HL-60/S4 treated with retinoic acid at 250 ng/mL for 4 days and 3 days (cell line): ENCODE results near the gene SUN1.

Source experiments
- in situ Hi-C: fragments of 300-500 bp; cut with MboI; formaldehyde crosslinking; loops from 2 replicates; pipeline ENCODE4 v1.7.0; 2022; ENCODE audit warnings: low sequenced_read_pairs

The SUN1 gene

GRCh38 chr7:875476-876076 is 43.3 kb downstream of the SUN1 start:
- in situ Hi-C loops: no loop called here

- in situ Hi-C loops: no loop called here
Measured at GRCh38 chr7:876077-876971, 44.0 kb downstream of the SUN1 start, which contains the start of gene GET4. Gene GET4, plus strand, starts transcription at chr7:876554. Its CDS starts 92 bp downstream, at chr7:876646.

- in situ Hi-C loops: no loop called here
Measured at GRCh38 chr7:876972-877311, 44.7 kb downstream of the SUN1 start.

GRCh38 chr7:877312-878232 is 45.3 kb downstream of the SUN1 start:
- in situ Hi-C loops: no loop called here

- in situ Hi-C loops: no loop called here
Measured at GRCh38 chr7:879093-879492, 46.8 kb downstream of the SUN1 start.

- in situ Hi-C loops: no loop called here
Measured at GRCh38 chr7:879706-880105, 47.4 kb downstream of the SUN1 start.

- in situ Hi-C loops: no loop called here
Measured at GRCh38 chr7:880450-880849, 48.2 kb downstream of the SUN1 start.

- in situ Hi-C loops: no loop called here
Measured at GRCh38 chr7:881441-882234, 49.4 kb downstream of the SUN1 start.

- in situ Hi-C loops: no loop called here
Measured at GRCh38 chr7:882336-883035, 50.2 kb downstream of the SUN1 start.

- in situ Hi-C loops: no loop called here
Measured at GRCh38 chr7:883055-884021, 51.1 kb downstream of the SUN1 start.

- in situ Hi-C loops: no loop called here
Measured at GRCh38 chr7:884191-885003, 52.1 kb downstream of the SUN1 start.

- in situ Hi-C loops: no loop called here
Measured at GRCh38 chr7:885261-885892, 53.1 kb downstream of the SUN1 start.

- in situ Hi-C loops: no loop called here
Measured at GRCh38 chr7:885893-886625, 53.8 kb downstream of the SUN1 start.

GRCh38 chr7:886626-887487 is 54.6 kb downstream of the SUN1 start:
- in situ Hi-C loops: no loop called here

- in situ Hi-C loops: no loop called here
Measured at GRCh38 chr7:887488-887820, 55.2 kb downstream of the SUN1 start.
